A549 (cell line): ENCODE measurements around the gene EFTUD2.

ENCODE experiments used
- CEBPB ChIP-seq, 2 experiments: fragments of >200 bp in 1 of 2; sonication (Bioruptor Twin) in 1 of 2; formaldehyde crosslinking in 1 of 2; IDR thresholded peaks; 2 replicates each; pipeline ENCODE4 v1.6.1; 2012 to 2016
- CHD2 ChIP-seq: fragments of 150-350 bp; IDR thresholded peaks from 2 replicates; pipeline ENCODE4 v1.6.1; 2014; ENCODE audit warnings: low read length; ENCODE audit not compliant: partially characterized antibody
- CHD4 ChIP-seq: fragments of 200-600 bp; sonication (generic); IDR thresholded peaks from 2 replicates; pipeline ENCODE4 v1.6.1; 2016; ENCODE audit warnings: antibody characterized with exemption, mild to moderate bottlenecking, borderline replicate concordance
- CTCF ChIP-seq: fragments of >200 bp; sonication (Bioruptor Twin); formaldehyde crosslinking; IDR thresholded peaks from 3 replicates; pipeline ENCODE4 v1.5.1; 2016
- ELK1 ChIP-seq: fragments of 150-350 bp; IDR thresholded peaks from 2 replicates; pipeline ENCODE4 v1.6.1; 2014; ENCODE audit warnings: low read depth, mild to moderate bottlenecking, low read length
- FOXS1 ChIP-seq: fragments of 250-450 bp; sonication (Bioruptor Pico); IDR thresholded peaks from 2 replicates; pipeline ENCODE4 v1.5.0; 2020; ENCODE audit warnings: mild to moderate bottlenecking, moderate library complexity
- HDAC2 ChIP-seq: fragments of 200-600 bp; sonication (generic); IDR thresholded peaks from 2 replicates; pipeline ENCODE4 v1.6.1; 2016
- JUNB ChIP-seq: fragments of >200 bp; sonication (Bioruptor Twin); formaldehyde crosslinking; IDR thresholded peaks from 2 replicates; pipeline ENCODE4 v1.6.1; 2016
- NR3C1 ChIP-seq: fragments of >200 bp; sonication (Bioruptor Twin); formaldehyde crosslinking; IDR thresholded peaks from 3 replicates; pipeline ENCODE4 v1.6.1; 2017
- PHF8 ChIP-seq: fragments of 200-600 bp; sonication (generic); IDR thresholded peaks from 2 replicates; pipeline ENCODE4 v1.6.1; 2016; ENCODE audit warnings: low read depth, mild to moderate bottlenecking, antibody characterized with exemption, moderate library complexity, borderline replicate concordance
- POLR2A ChIP-seq: IDR thresholded peaks from 2 replicates; pipeline ENCODE4 v1.6.1; 2012; ENCODE audit warnings: mild to moderate bottlenecking, low read length
- REST ChIP-seq: fragments of 200-600 bp; sonication (generic); IDR thresholded peaks from 2 replicates; pipeline ENCODE4 v1.6.1; 2016; ENCODE audit warnings: antibody characterized with exemption, mild to moderate bottlenecking, moderate library complexity
- RNF2 ChIP-seq: fragments of 200-600 bp; sonication (generic); IDR thresholded peaks from 2 replicates; pipeline ENCODE4 v1.6.1; 2016; ENCODE audit warnings: low read depth, mild to moderate bottlenecking, antibody characterized with exemption, moderate library complexity, borderline replicate concordance

GRCh38 chr17:44919885-44920564 is 20.8 kb upstream of the EFTUD2 start:
- TF ChIP-seq JUNB (no peak), CEBPB (IDR thresholded peaks at IDR 0.05) (no peak), CTCF (peak; percentile 98), POLR2A (no peak), NR3C1 (no peak), HDAC2 (no peak), RNF2 (no peak), CHD4 (peak; percentile 87), ELK1 (no peak), REST (no peak), CHD2 (no peak), FOXS1 (CRISPR knock-in tag) (no peak), PHF8 (no peak)
